Activated gamma-delta T cell (primary cell): ENCODE measurements around the gene RLN3.
A peak's percentile ranks its signal among the peaks of the same experiment; 100 is the strongest.

Experiments
- DNase-seq: peaks from one replicate; lab custom pipeline; 2025; lab: John Stamatoyannopoulos, UW
- total RNA-seq, 2 donors: gene quantifications; one replicate each; lab custom pipeline; 2026; lab: John Stamatoyannopoulos, UW

The RLN3 gene
- 0 to 0.26 reads per million in 2 donors for total RNA-seq

GRCh38 chr19:14027856-14028450 is at the start of gene RLN3:
Gene RLN3 (plus strand): TSS chr19:14028148. CDS start chr19:14028205, 57 bp downstream.
- DNase-seq: no peak

GRCh38 chr19:13978351-13979243 is 49.4 kb upstream of the RLN3 start:
- no peak for DNase-seq

GRCh38 chr19:13979244-13979615 is 48.7 kb upstream of the RLN3 start:
- no peak for DNase-seq

GRCh38 chr19:13979686-13980085 is 48.3 kb upstream of the RLN3 start:
- DNase-seq: no peak

- DNase-seq: no peak
Measured at GRCh38 chr19:13980340-13980739, 47.6 kb upstream of the RLN3 start.

GRCh38 chr19:13981021-13981420 is 46.9 kb upstream of the RLN3 start:
- no peak for DNase-seq

GRCh38 chr19:13981467-13981866 is 46.5 kb upstream of the RLN3 start:
- no peak for DNase-seq

- DNase-seq: no peak
Measured at GRCh38 chr19:13981988-13982501, 45.9 kb upstream of the RLN3 start.

- no peak for DNase-seq
Measured at GRCh38 chr19:13982773-13983172, 45.2 kb upstream of the RLN3 start.

- DNase-seq: no peak
Measured at GRCh38 chr19:13983213-13983889, 44.6 kb upstream of the RLN3 start.

- DNase-seq: no peak
Measured at GRCh38 chr19:13984186-13984585, 43.8 kb upstream of the RLN3 start.

- DNase-seq: no peak
Measured at GRCh38 chr19:13984875-13985741, 42.8 kb upstream of the RLN3 start.

GRCh38 chr19:13985771-13986347 is 42.1 kb upstream of the RLN3 start:
- no peak for DNase-seq

- peak; percentile 94 for DNase-seq
Measured at GRCh38 chr19:13986348-13986904, 41.5 kb upstream of the RLN3 start.

GRCh38 chr19:13987101-13987890 is 40.7 kb upstream of the RLN3 start:
- DNase-seq: no peak

- no peak for DNase-seq
Measured at GRCh38 chr19:13989487-13989886, 38.5 kb upstream of the RLN3 start.

GRCh38 chr19:13990085-13990484 is 37.9 kb upstream of the RLN3 start:
- no peak for DNase-seq

GRCh38 chr19:13992025-13992424 is 35.9 kb upstream of the RLN3 start:
- DNase-seq: no peak

GRCh38 chr19:13993590-13994300 is 34.2 kb upstream of the RLN3 start:
- no peak for DNase-seq
